HEK293 (cell line): Measurements from ENCODE around the gene GART.

Experiments used
- CTCF ChIA-PET: fragments of 350-600 bp; formaldehyde crosslinking; extraction: SDS; loops from one replicate; lab custom pipeline; 2021; ENCODE audit warnings: antibody characterized with exemption; lab: Yijun Ruan, JAX
- POLR2A ChIA-PET: fragments of 300-600 bp; formaldehyde crosslinking; extraction: SDS; loops from one replicate; lab custom pipeline; 2020; ENCODE audit warnings: antibody characterized with exemption, inconsistent platforms; lab: Yijun Ruan, JAX
- H3K27ac ChIP-seq: fragments of 200-500 bp; sonication (Bioruptor generic); 2 replicates; pipeline ENCODE4 v1.5.1; 2014; ENCODE audit warnings: low read depth, low read length, control low read depth, inconsistent platforms; ENCODE audit errors: extremely low read depth
- H3K36me3 ChIP-seq, 2 experiments: fragments of 200-500 bp in 1 of 2; sonication (Bioruptor generic) in 1 of 2; 1 replicate in 1 of 2; 2 replicates in 1 of 2; pipeline ENCODE4 v1.5.1; 2014 to 2017; ENCODE audit warnings: inconsistent platforms in 2 of 2, low read length in 2 of 2; ENCODE audit not compliant: control insufficient read depth in 2 of 2, insufficient read depth in 1 of 2
- H3K4me1 ChIP-seq: fragments of 200-500 bp; sonication (Bioruptor generic); 2 replicates; pipeline ENCODE4 v1.5.1; 2014; ENCODE audit warnings: mild to moderate bottlenecking, low read length, inconsistent platforms; ENCODE audit not compliant: control insufficient read depth, insufficient read depth
- H3K4me3 ChIP-seq: 2 replicates; pipeline ENCODE4 v1.5.1; 2011; ENCODE audit warnings: low read depth, mild to moderate bottlenecking, control low read depth, low read length, moderate library complexity
- H3K9me3 ChIP-seq: fragments of 200-500 bp; sonication (Bioruptor generic); 2 replicates; pipeline ENCODE4 v1.5.1; 2014; ENCODE audit warnings: low read depth, low read length, inconsistent platforms; ENCODE audit not compliant: control insufficient read depth, insufficient read depth
- BCL11A ChIP-seq: fragments of 450-650 bp; formaldehyde crosslinking; IDR thresholded peaks from 2 replicates; pipeline ENCODE4 v1.5.1; 2016; ENCODE audit warnings: low read depth, missing biosample characterization, missing genetic modification characterization
- GLI2 ChIP-seq: fragments of 450-650 bp; formaldehyde crosslinking; IDR thresholded peaks from 2 replicates; pipeline ENCODE4; 2017; ENCODE audit warnings: missing biosample characterization, missing genetic modification characterization, low read depth, borderline replicate concordance
- HOXA7 ChIP-seq: sonication (generic); formaldehyde crosslinking; IDR thresholded peaks from 2 replicates; pipeline ENCODE4 v1.8.1; 2022; ENCODE audit warnings: missing genetic modification reagents, borderline replicate concordance
- HOXC10 ChIP-seq: sonication (generic); formaldehyde crosslinking; IDR thresholded peaks from 2 replicates; pipeline ENCODE4 v1.8.1; 2023; ENCODE audit warnings: mild to moderate bottlenecking, missing genetic modification reagents
- KLF10 ChIP-seq: fragments of 450-650 bp; IDR thresholded peaks from 2 replicates; pipeline ENCODE4 v1.5.1; 2018; ENCODE audit warnings: missing biosample characterization, mild to moderate bottlenecking, missing genetic modification characterization
- PRDM1 ChIP-seq: fragments of 450-650 bp; formaldehyde crosslinking; IDR thresholded peaks from 2 replicates; pipeline ENCODE4; 2016; ENCODE audit warnings: missing biosample characterization, missing genetic modification characterization
- SALL2 ChIP-seq: fragments of 450-650 bp; formaldehyde crosslinking; IDR thresholded peaks from 2 replicates; pipeline ENCODE4 v1.5.0; 2017; ENCODE audit warnings: missing biosample characterization, mild to moderate bottlenecking, missing genetic modification characterization, borderline replicate concordance
- SCRT1 ChIP-seq: fragments of 450-650 bp; formaldehyde crosslinking; IDR thresholded peaks from 2 replicates; pipeline ENCODE4 v1.5.1; 2016; ENCODE audit warnings: missing biosample characterization, missing genetic modification characterization, borderline replicate concordance
- SP2 ChIP-seq: fragments of 450-650 bp; formaldehyde crosslinking; IDR thresholded peaks from 2 replicates; pipeline ENCODE4 v1.5.1; 2016; ENCODE audit warnings: missing biosample characterization, missing genetic modification characterization
- ZIC2 ChIP-seq: fragments of 450-650 bp; formaldehyde crosslinking; IDR thresholded peaks from 2 replicates; pipeline ENCODE4 v1.5.1; 2016; ENCODE audit warnings: missing biosample characterization, missing genetic modification characterization
- ZNF112 ChIP-seq: fragments of 450-650 bp; formaldehyde crosslinking; IDR thresholded peaks from 2 replicates; pipeline ENCODE4 v1.5.0; 2017; ENCODE audit warnings: missing biosample characterization, missing genetic modification characterization
- ZNF138 ChIP-seq: fragments of 450-650 bp; formaldehyde crosslinking; IDR thresholded peaks from 2 replicates; pipeline ENCODE4 v1.5.1; 2016; ENCODE audit warnings: missing biosample characterization, missing genetic modification characterization, borderline replicate concordance
- ZNF174 ChIP-seq: fragments of 450-650 bp; formaldehyde crosslinking; IDR thresholded peaks from 2 replicates; pipeline ENCODE4 v1.5.0; 2017; ENCODE audit warnings: missing biosample characterization, mild to moderate bottlenecking, missing genetic modification characterization
- ZNF211 ChIP-seq: fragments of 450-650 bp; formaldehyde crosslinking; IDR thresholded peaks from 2 replicates; pipeline ENCODE4 v1.5.1; 2016; ENCODE audit warnings: low read depth, missing biosample characterization, missing genetic modification characterization
- ZNF274 ChIP-seq, 2 experiments: fragments of 200-500 bp in 1 of 2; fragments of 450-650 bp in 1 of 2; sonication (Bioruptor generic) in 1 of 2; formaldehyde crosslinking in 1 of 2; IDR thresholded peaks; 2 replicates each; pipeline versions ENCODE4 v1.5.1 to v1.6.1; 2014 to 2016; ENCODE audit warnings: borderline replicate concordance in 1 of 2, inconsistent platforms in 1 of 2, low read length in 1 of 2, missing biosample characterization in 1 of 2, missing genetic modification characterization in 1 of 2
- ZNF341 ChIP-seq: fragments of 450-650 bp; formaldehyde crosslinking; IDR thresholded peaks from 2 replicates; pipeline ENCODE4; 2016; ENCODE audit warnings: low read depth, missing biosample characterization, missing genetic modification characterization
- ZNF510 ChIP-seq: fragments of 450-650 bp; formaldehyde crosslinking; IDR thresholded peaks from 2 replicates; pipeline ENCODE4 v1.5.1; 2018; ENCODE audit warnings: mild to moderate bottlenecking, missing genetic modification characterization, missing biosample characterization; ENCODE audit not compliant: insufficient replicate concordance
- ZNF544 ChIP-seq: fragments of 450-650 bp; formaldehyde crosslinking; IDR thresholded peaks from 2 replicates; pipeline ENCODE4 v1.5.0; 2017; ENCODE audit warnings: missing biosample characterization, missing genetic modification characterization
- ZNF549 ChIP-seq: fragments of 450-650 bp; IDR thresholded peaks from 2 replicates; pipeline ENCODE4 v1.5.1; 2018; ENCODE audit warnings: missing biosample characterization, missing genetic modification characterization, mild to moderate bottlenecking, inconsistent platforms, moderate library complexity
- ZNF560 ChIP-seq: fragments of 450-650 bp; formaldehyde crosslinking; IDR thresholded peaks from 2 replicates; pipeline ENCODE4 v1.5.1; 2017; ENCODE audit warnings: missing biosample characterization, missing genetic modification characterization, borderline replicate concordance
- ZNF600 ChIP-seq: fragments of 450-650 bp; formaldehyde crosslinking; IDR thresholded peaks from 2 replicates; pipeline ENCODE4 v1.5.1; 2016; ENCODE audit warnings: missing biosample characterization, missing genetic modification characterization
- ZNF670 ChIP-seq: fragments of 450-650 bp; formaldehyde crosslinking; IDR thresholded peaks from 2 replicates; pipeline ENCODE4 v1.5.1; 2016; ENCODE audit warnings: missing biosample characterization, missing genetic modification characterization, low read depth
- ZNF76 ChIP-seq: fragments of 450-650 bp; formaldehyde crosslinking; IDR thresholded peaks from 2 replicates; pipeline ENCODE4; 2016; ENCODE audit warnings: low read depth, missing biosample characterization, missing genetic modification characterization, borderline replicate concordance
- TF ChIP-seq, protein P1 (sequence below): fragments of 450-650 bp; formaldehyde crosslinking; IDR thresholded peaks from 2 replicates; pipeline ENCODE4 v1.5.1; 2016; ENCODE audit warnings: missing biosample characterization, missing genetic modification characterization
- TF ChIP-seq, protein P2 (sequence below): fragments of 450-650 bp; formaldehyde crosslinking; IDR thresholded peaks from 2 replicates; pipeline ENCODE4 v1.5.1; 2016; ENCODE audit warnings: missing biosample characterization, missing genetic modification characterization
- TF ChIP-seq, protein P3 (sequence below): fragments of 450-650 bp; formaldehyde crosslinking; IDR thresholded peaks from 2 replicates; pipeline ENCODE4 v1.5.1; 2017; ENCODE audit warnings: missing biosample characterization, mild to moderate bottlenecking, missing genetic modification characterization, moderate library complexity

GART gene

DNA sequence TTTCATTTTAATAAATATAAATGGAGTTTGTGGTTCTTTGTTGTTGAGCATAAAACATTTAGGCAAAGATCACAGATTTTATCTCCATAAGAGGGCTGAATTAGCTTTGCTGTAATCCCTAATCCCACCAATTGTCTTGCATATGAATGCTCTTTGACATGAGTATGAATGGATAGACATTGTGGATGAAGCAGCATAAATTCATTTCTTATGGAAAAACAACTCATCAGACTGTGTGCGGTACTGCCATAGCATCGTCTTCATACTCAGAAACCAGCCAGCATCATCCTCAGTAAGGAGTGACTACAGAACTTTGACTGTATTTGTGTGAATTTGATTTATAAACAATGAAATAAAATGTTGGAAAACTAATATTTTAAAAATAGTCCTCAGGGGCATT is 20.5 kb upstream of the GART start (continued):
- TF ChIP-seq ZNF560 (tag by site-specific recombination) (no peak), HOXA7 (CRISPR knock-in tag) (no peak), ZNF544 (no peak), BCL11A (tag by site-specific recombination) (no peak), ZNF138 (tag by site-specific recombination) (no peak), ZNF670 (tag by site-specific recombination) (no peak)
- TF ChIP-seq, protein P1, sequence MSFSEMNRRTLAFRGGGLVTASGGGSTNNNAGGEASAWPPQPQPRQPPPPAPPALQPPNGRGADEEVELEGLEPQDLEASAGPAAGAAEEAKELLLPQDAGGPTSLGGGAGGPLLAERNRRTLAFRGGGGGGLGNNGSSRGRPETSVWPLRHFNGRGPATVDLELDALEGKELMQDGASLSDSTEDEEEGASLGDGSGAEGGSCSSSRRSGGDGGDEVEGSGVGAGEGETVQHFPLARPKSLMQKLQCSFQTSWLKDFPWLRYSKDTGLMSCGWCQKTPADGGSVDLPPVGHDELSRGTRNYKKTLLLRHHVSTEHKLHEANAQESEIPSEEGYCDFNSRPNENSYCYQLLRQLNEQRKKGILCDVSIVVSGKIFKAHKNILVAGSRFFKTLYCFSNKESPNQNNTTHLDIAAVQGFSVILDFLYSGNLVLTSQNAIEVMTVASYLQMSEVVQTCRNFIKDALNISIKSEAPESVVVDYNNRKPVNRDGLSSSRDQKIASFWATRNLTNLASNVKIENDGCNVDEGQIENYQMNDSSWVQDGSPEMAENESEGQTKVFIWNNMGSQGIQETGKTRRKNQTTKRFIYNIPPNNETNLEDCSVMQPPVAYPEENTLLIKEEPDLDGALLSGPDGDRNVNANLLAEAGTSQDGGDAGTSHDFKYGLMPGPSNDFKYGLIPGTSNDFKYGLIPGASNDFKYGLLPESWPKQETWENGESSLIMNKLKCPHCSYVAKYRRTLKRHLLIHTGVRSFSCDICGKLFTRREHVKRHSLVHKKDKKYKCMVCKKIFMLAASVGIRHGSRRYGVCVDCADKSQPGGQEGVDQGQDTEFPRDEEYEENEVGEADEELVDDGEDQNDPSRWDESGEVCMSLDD (tag by site-specific recombination) = no peak

DNA sequence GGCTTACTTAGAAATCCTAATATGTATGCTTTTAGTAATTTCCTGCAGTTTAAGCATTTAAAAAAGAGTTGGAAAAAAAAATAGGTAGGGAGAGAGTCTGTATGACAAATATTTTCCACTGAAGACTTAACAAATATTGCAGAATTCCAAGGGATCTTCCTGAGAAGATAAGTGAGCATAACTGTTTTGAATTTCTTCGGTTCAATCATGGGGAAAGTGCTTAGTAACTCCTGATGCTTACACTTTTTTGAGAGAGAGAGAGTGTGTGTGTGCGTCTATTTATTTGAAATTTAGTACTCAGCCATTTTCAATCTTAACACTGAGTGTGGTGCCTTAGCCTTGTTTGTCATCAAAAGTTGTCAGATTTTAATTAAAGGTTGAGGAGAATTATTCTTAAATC is 19.5 kb upstream of the GART start:
- CTCF ChIA-PET = interaction anchor here (0.7 kb wide), 1 partner anchor 9 kb away, joined by 3 read pairs; no protein-coding TSS in a partner anchor
- POLR2A ChIA-PET = no interaction called here

DNA sequence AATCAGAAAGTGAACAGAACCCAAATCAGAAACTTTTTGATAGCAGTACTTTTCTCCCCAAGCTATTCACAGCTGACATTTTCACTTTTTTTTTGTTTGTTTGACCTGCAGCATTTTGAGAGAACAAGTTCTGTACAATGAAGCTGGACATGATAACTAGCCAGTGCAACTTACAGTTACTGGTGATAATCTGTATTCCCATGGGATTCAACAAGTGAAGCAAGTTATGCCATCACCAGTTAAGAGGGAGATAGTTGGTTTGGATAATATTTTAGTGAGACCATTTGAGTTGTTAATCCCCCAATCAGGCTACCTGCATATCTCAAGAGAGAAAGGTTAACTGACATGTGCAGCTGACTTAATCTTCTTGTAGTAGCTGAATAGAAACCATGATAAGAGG is 19.0 kb upstream of the GART start:
- H3K9me3 ChIP-seq = no peaks in the 10 kb centered on the region
- ChIA-PET CTCF (interaction anchor here (0.6 to 0.7 kb wide), 2 partner anchors 9 to 54 kb away, joined by 3 to 4 read pairs; no protein-coding TSS in a partner anchor), POLR2A (no interaction called here)
- no peak overlapping the region for H3K27ac ChIP-seq
- no peak overlapping the region for H3K4me3 ChIP-seq
- H3K36me3 ChIP-seq = peaks cover 75 to 78% of the 10 kb centered on the region in 2 experiments
- no peaks in the 10 kb centered on the region for H3K4me1 ChIP-seq
- TF ChIP-seq ZNF76 (no peak), SCRT1 (peak; percentile 59; the same call in 1 of the 2 replicates), KLF10 (tag by site-specific recombination) (no peak), SALL2 (tag by site-specific recombination) (no peak), PRDM1 (tag by site-specific recombination) (peak; percentile 30; the same call in 1 of the 2 replicates), HOXC10 (CRISPR knock-in tag) (no peak), ZNF600 (tag by site-specific recombination) (no peak), ZNF549 (no peak), ZNF174 (tag by site-specific recombination) (no peak), ZNF112 (tag by site-specific recombination) (no peak), SP2 (tag by site-specific recombination) (no peak), ZNF274 (IDR thresholded peaks at IDR 0.05; ENCODE audit: low read length) (no peak), ZNF274 (tag by site-specific recombination; IDR thresholded peaks at IDR 0.05; ENCODE audit: borderline replicate concordance) (no peak), ZIC2 (tag by site-specific recombination) (no peak), ZNF510 (tag by site-specific recombination) (no peak), ZNF341 (no peak), GLI2 (tag by site-specific recombination) (no peak)
- TF ChIP-seq, protein P2, sequence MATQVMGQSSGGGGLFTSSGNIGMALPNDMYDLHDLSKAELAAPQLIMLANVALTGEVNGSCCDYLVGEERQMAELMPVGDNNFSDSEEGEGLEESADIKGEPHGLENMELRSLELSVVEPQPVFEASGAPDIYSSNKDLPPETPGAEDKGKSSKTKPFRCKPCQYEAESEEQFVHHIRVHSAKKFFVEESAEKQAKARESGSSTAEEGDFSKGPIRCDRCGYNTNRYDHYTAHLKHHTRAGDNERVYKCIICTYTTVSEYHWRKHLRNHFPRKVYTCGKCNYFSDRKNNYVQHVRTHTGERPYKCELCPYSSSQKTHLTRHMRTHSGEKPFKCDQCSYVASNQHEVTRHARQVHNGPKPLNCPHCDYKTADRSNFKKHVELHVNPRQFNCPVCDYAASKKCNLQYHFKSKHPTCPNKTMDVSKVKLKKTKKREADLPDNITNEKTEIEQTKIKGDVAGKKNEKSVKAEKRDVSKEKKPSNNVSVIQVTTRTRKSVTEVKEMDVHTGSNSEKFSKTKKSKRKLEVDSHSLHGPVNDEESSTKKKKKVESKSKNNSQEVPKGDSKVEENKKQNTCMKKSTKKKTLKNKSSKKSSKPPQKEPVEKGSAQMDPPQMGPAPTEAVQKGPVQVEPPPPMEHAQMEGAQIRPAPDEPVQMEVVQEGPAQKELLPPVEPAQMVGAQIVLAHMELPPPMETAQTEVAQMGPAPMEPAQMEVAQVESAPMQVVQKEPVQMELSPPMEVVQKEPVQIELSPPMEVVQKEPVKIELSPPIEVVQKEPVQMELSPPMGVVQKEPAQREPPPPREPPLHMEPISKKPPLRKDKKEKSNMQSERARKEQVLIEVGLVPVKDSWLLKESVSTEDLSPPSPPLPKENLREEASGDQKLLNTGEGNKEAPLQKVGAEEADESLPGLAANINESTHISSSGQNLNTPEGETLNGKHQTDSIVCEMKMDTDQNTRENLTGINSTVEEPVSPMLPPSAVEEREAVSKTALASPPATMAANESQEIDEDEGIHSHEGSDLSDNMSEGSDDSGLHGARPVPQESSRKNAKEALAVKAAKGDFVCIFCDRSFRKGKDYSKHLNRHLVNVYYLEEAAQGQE (tag by site-specific recombination) = no peak
- TF ChIP-seq, protein P3, sequence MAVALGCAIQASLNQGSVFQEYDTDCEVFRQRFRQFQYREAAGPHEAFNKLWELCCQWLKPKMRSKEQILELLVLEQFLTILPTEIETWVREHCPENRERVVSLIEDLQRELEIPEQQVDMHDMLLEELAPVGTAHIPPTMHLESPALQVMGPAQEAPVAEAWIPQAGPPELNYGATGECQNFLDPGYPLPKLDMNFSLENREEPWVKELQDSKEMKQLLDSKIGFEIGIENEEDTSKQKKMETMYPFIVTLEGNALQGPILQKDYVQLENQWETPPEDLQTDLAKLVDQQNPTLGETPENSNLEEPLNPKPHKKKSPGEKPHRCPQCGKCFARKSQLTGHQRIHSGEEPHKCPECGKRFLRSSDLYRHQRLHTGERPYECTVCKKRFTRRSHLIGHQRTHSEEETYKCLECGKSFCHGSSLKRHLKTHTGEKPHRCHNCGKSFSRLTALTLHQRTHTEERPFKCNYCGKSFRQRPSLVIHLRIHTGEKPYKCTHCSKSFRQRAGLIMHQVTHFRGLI (tag by site-specific recombination) = no peak

More for the DNA sequence above, 19.5 kb upstream of the GART start:
- TF ChIP-seq PRDM1 (tag by site-specific recombination) = peak; percentile 74
- no peak for TF ChIP-seq ZNF211 (tag by site-specific recombination)
- Histone ChIP-seq H3K36me3 (peaks cover 71 to 77% of the 10 kb centered on the region in 2 experiments), H3K27ac (no peak overlapping the region), H3K4me3 (no peak overlapping the region), H3K4me1 (no peaks in the 10 kb centered on the region), H3K9me3 (no peaks in the 10 kb centered on the region)
